Gastroesophageal sphincter (tissue), 4 donors: ENCODE data around the gene CYTH3. TPM values are rescaled to one million over a fixed set of nuclear protein-coding genes. Genes with fewer than 3 reads are reported as not detected.

Source experiments
- ATAC-seq: fragments of 150-250 bp; one replicate; pipeline ENCODE4 v1.9.1; 2016; ENCODE audit warnings: mild to moderate bottlenecking, moderate library complexity
- H3K27ac ChIP-seq, 4 donors: fragments of 200-600 bp; sonication (generic) in 3 of 4; 1 replicate in 3 of 4; 2 replicates in 1 of 4; pipeline ENCODE4 v1.5.1; 2016 to 2019
- H3K27me3 ChIP-seq: fragments of 200-600 bp; sonication (generic); one replicate; pipeline ENCODE4 v1.5.1; 2019
- H3K36me3 ChIP-seq, 2 donors: fragments of 200-600 bp; sonication (generic); one replicate each; pipeline ENCODE4 v1.5.1; 2019; ENCODE audit warnings: control low read depth in 1 of 2
- H3K4me1 ChIP-seq, 3 donors: fragments of 200-600 bp; sonication (generic); 1 replicate in 2 of 3; 2 replicates in 1 of 3; pipeline ENCODE4 v1.5.1; 2016 to 2019; ENCODE audit warnings: control low read depth in 2 of 3
- H3K4me3 ChIP-seq, 2 donors: fragments of 200-600 bp; sonication (generic); one replicate each; pipeline ENCODE4 v1.5.1; 2019; ENCODE audit warnings: mild to moderate bottlenecking in 1 of 2, moderate library complexity in 1 of 2
- H3K9me3 ChIP-seq, 3 donors: fragments of 200-600 bp; sonication (generic); one replicate each; pipeline ENCODE4 v1.5.1; 2017 to 2019; ENCODE audit warnings: control low read depth in 2 of 3
- CTCF ChIP-seq, 4 experiments: fragments of 200-600 bp in 2 of 4; fragments of 450-650 bp in 2 of 4; sonication (generic) in 1 of 4; IDR thresholded peaks; one replicate each; pipeline ENCODE4 v1.5.1; 2017 to 2019; ENCODE audit warnings: antibody characterized with exemption in 4 of 4, mild to moderate bottlenecking in 2 of 4, moderate library complexity in 2 of 4
- EP300 ChIP-seq: sonication (generic); formaldehyde crosslinking; IDR thresholded peaks from one replicate; pipeline ENCODE4 v1.6.1; 2017; ENCODE audit warnings: antibody characterized with exemption, mild to moderate bottlenecking
- POLR2A ChIP-seq, 2 donors: fragments of 450-650 bp; IDR thresholded peaks; one replicate each; pipeline ENCODE4 v1.6.1; 2017; ENCODE audit warnings: antibody characterized with exemption in 2 of 2, mild to moderate bottlenecking in 2 of 2, moderate library complexity in 1 of 2
- POLR2AphosphoS5 ChIP-seq: sonication (generic); formaldehyde crosslinking; IDR thresholded peaks from one replicate; pipeline ENCODE4 v1.6.1; 2017; ENCODE audit warnings: antibody characterized with exemption
- WGBS, 2 donors: methylation state at CpG; one replicate each; pipeline ENCODE4 v1.1.5; 2018; ENCODE audit warnings: low coverage in 1 of 2; 5-methylcytosine and 5-hydroxymethylcytosine counted together
- total RNA-seq, 4 donors: library from RNA; depleted of rRNA; stranded (reverse); fragments of >200 nt; gene quantifications; one replicate each; pipeline ENCODE4 v1.1.0, GENCODE V29; 2016

CYTH3 gene
- total RNA-seq, 4 donors from 2014 or later, result 25.8 to 61.9 (median 39.4) TPM

- TF ChIP-seq POLR2A (IDR thresholded peaks at IDR 0.05) (no peak), POLR2AphosphoS5 (no peak), EP300 (no peak), CTCF (IDR thresholded peaks at IDR 0.05) (no peak)
- Histone ChIP-seq H3K4me1 (peaks cover 0 to 11% (median 0%) of the 10 kb centered on the region in 3 donors), H3K36me3 (no peaks in the 10 kb centered on the region), H3K9me3 (no peaks in the 10 kb centered on the region), H3K27me3 (no peaks in the 10 kb centered on the region), H3K4me3 (no peak overlapping the region), H3K27ac (no peak overlapping the region)
- ATAC-seq, result no peak
- 86 to 89% methylated on average over 5 of the region's 5 CpGs for WGBS, 2 donors
These were observed 34.0 kb downstream of the CYTH3 start for GRCh38 chr7:6238309-6238925.

- Histone ChIP-seq H3K4me1 (peaks cover 0 to 18% (median 4%) of the 10 kb centered on the region in 3 donors), H3K27me3 (no peaks in the 10 kb centered on the region), H3K9me3 (no peaks in the 10 kb centered on the region), H3K4me3 (no peak overlapping the region), H3K36me3 (no peaks in the 10 kb centered on the region), H3K27ac (no peak overlapping the region)
- 90 to 100% methylated on average over 3 of the region's 3 CpGs for whole genome bisulfite sequencing, 2 donors
- no peak for TF ChIP-seq POLR2A (IDR thresholded peaks at IDR 0.05)
- no peak for TF ChIP-seq POLR2AphosphoS5
- no peak for TF ChIP-seq CTCF (IDR thresholded peaks at IDR 0.05)
- no peak for TF ChIP-seq EP300
- ATAC-seq, result no peak
These were observed 34.7 kb downstream of the CYTH3 start for GRCh38 chr7:6237730-6238129.

GRCh38 chr7:6237011-6237410 lies 35.4 kb downstream of the CYTH3 start:
- Histone ChIP-seq H3K27ac (no peak overlapping the region), H3K4me1 (peaks cover 0 to 25% (median 10%) of the 10 kb centered on the region in 3 donors), H3K36me3 (no peaks in the 10 kb centered on the region), H3K4me3 (no peak overlapping the region), H3K27me3 (no peaks in the 10 kb centered on the region), H3K9me3 (no peaks in the 10 kb centered on the region)
- TF ChIP-seq POLR2AphosphoS5 (no peak), POLR2A (IDR thresholded peaks at IDR 0.05) (no peak), CTCF (IDR thresholded peaks at IDR 0.05) (no peak), EP300 (no peak)
- WGBS, 2 donors, result 82 to 86% methylated on average over 5 to 7 of the region's 7 CpGs
- no peak for ATAC-seq

- Histone ChIP-seq H3K4me1 (peaks cover 0 to 35% (median 10%) of the 10 kb centered on the region in 3 donors), H3K36me3 (no peaks in the 10 kb centered on the region), H3K27ac (no peak overlapping the region), H3K9me3 (no peaks in the 10 kb centered on the region), H3K27me3 (no peaks in the 10 kb centered on the region), H3K4me3 (no peak overlapping the region)
- ATAC-seq, result peak; percentile 62
- TF ChIP-seq POLR2AphosphoS5, result no peak
- no peak for TF ChIP-seq CTCF (IDR thresholded peaks at IDR 0.05)
- TF ChIP-seq EP300, result no peak
- no peak for TF ChIP-seq POLR2A (IDR thresholded peaks at IDR 0.05)
- WGBS, 2 donors, result 69 to 83% methylated on average over 10 to 16 of the region's 16 CpGs
These were observed 37.2 kb downstream of the CYTH3 start for GRCh38 chr7:6235029-6235871.
